AG04450 (cell line): ENCODE measurements around the gene C5orf47. TPM values are rescaled to one million over a fixed set of nuclear protein-coding genes. Genes with fewer than 3 reads are reported as not detected.

Source experiments
- CTCF ChIA-PET: fragments of 300-600, 350-600 bp; formaldehyde crosslinking; extraction: SDS; loops from one replicate; lab custom pipeline; 2022; ENCODE audit warnings: antibody characterized with exemption, inconsistent platforms; lab: Charles Lee
- POLR2A ChIA-PET: fragments of 350-600 bp; formaldehyde crosslinking; extraction: SDS; loops from one replicate; lab custom pipeline; 2021; ENCODE audit warnings: antibody characterized with exemption, inconsistent platforms; lab: Yijun Ruan, JAX
- DNase-seq: peaks from one replicate; pipeline ENCODE4 v3.0.0-alpha.2; 2011; ENCODE audit warnings: low read depth, low spot score
- H3K27ac ChIP-seq: one replicate; pipeline ENCODE4 v1.5.1; 2012; ENCODE audit warnings: low read depth, low read length, control low read depth
- H3K27me3 ChIP-seq: one replicate; pipeline ENCODE4 v1.6.0; 2012; ENCODE audit warnings: low read length; ENCODE audit not compliant: control insufficient read depth, insufficient read depth
- H3K4me3 ChIP-seq: 2 replicates; pipeline ENCODE4 v1.5.1; 2011; ENCODE audit warnings: mild to moderate bottlenecking, low read depth, low read length, control low read depth
- H3K9me3 ChIP-seq: 2 replicates; pipeline ENCODE4 v1.5.1; 2012; ENCODE audit warnings: low read length; ENCODE audit not compliant: control insufficient read depth, insufficient read depth
- CTCF ChIP-seq: IDR thresholded peaks from 2 replicates; pipeline ENCODE4 v1.5.1; 2011; ENCODE audit warnings: low read depth, low read length, control low read depth, inconsistent platforms
- polyA plus RNA-seq: library from polyadenylated mRNA; depleted of rRNA; stranded (reverse); fragments of >200 nt; gene quantifications from 2 replicates; pipeline ENCODE4 v1.2.3, GENCODE V29; 2011

The C5orf47 gene
- polyA plus RNA-seq, 1 experiment, result not detected

DNA sequence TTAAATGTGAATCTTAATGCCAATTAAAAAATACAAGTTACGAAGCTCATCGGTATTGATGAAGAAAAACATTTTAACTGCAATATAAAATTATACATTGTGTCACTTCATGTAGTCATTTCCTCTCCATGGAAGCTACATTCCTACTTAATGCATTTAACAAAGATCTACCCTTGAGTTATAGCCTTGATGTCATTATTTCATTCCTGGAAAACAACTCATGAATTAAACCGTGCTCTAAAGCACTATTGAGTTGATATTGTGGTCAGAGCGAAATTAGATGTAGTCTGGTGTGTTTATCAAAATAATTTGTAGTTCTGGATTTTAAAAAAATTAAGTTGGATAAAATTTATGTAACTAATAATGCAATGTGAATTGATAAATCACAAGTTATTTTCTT, 11.1 kb downstream of the C5orf47 start:
- no peak for DNase-seq
- Histone ChIP-seq H3K9me3 (no peaks in the 10 kb centered on the region), H3K4me3 (no peak overlapping the region), H3K27me3 (no peaks in the 10 kb centered on the region), H3K27ac (no peak overlapping the region)
- POLR2A ChIA-PET, result no interaction called here
- no peak for TF ChIP-seq CTCF
- CTCF ChIA-PET, result interaction anchor here (1.3 kb wide), 1 partner anchor 319 kb away, joined by 4 read pairs; no protein-coding TSS in a partner anchor

GRCh38 chr5:174003795-174004194, 14.8 kb downstream of the C5orf47 start:
- POLR2A ChIA-PET, result no interaction called here
- CTCF ChIA-PET, result interaction anchor here (1.1 kb wide), 1 partner anchor 313 kb away, joined by 4 read pairs; no protein-coding TSS in a partner anchor

DNA sequence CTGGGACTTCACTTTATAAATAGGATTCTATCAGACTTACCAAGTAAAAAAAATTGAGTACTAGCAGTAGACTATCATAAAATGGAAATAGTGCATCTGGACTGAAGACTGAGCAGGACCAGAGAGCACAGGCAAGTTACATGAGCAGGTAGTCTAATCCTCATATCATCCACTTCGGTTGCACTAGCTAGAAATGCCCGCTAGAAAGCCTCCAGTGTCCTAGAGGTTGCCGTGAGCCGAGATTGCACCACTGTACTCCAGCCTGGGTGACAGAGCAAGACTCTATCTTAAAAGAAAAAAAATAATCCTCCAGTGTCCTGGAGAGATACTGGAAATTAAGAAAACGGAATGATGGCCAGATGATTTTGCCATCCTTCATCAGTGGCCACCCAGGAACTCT, 20.0 kb downstream of the C5orf47 start:
- no peak for DNase-seq
- Histone ChIP-seq H3K4me3 (no peak overlapping the region), H3K27ac (no peak overlapping the region), H3K27me3 (no peaks in the 10 kb centered on the region), H3K9me3 (no peaks in the 10 kb centered on the region)
- CTCF ChIA-PET, result no interaction called here
- POLR2A ChIA-PET, result no interaction called here
- no peak for TF ChIP-seq CTCF

More at GRCh38 chr5:174003795-174004194, 14.8 kb downstream of the C5orf47 start:
- H3K27me3 ChIP-seq, result no peaks in the 10 kb centered on the region
- no peak for TF ChIP-seq CTCF
- no peaks in the 10 kb centered on the region for H3K9me3 ChIP-seq
- no peak overlapping the region for H3K27ac ChIP-seq
- no peak overlapping the region for H3K4me3 ChIP-seq
- no peak for DNase-seq

DNA sequence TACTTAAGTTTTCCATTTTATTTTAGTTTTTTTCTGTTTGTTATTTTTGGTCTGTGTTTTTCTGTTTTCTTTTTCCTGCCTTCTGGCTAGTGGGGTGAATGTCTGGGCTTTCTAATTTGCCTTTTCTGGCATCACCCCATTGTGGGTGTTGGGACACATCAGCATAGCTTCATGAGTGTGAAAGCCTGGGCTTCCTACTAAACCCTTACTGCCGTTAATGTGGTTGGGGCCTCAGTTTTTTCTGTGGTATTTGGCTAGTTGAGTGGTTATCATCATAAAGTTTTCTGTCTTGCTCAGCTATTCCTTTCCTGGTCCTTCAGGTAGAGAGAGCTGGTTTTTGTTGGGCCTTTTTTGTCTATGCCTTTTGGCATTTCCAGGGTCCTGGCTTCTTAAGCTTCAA, 21.4 kb downstream of the C5orf47 start:
- CTCF ChIA-PET, result no interaction called here

DNA sequence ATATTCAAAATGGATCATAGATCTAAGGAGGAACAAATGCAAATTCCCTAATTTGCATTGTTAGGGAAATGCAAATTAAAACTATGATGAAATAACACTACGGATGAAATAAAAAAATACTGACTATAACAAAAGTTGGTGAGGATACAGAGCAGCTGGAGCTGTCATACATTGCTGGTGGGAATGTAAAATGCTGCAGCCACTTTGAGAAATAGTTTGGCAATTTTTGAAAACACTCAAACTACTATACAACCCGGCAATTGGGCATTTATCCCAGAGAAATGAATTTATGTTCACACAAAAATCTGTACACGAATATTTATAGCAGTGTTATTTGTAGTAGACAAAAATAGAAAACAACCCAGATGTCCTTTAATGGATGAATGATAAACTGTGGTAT, 22.5 kb downstream of the C5orf47 start:
- ChIA-PET CTCF (no interaction called here), POLR2A (no interaction called here)
- H3K9me3 ChIP-seq, result no peaks in the 10 kb centered on the region
- DNase-seq, result no peak
- no peak overlapping the region for H3K4me3 ChIP-seq
- H3K27me3 ChIP-seq, result no peaks in the 10 kb centered on the region
- no peak for TF ChIP-seq CTCF
- no peak overlapping the region for H3K27ac ChIP-seq

More for the DNA sequence above, 21.4 kb downstream of the C5orf47 start:
- Histone ChIP-seq H3K27me3 (no peaks in the 10 kb centered on the region), H3K4me3 (no peak overlapping the region), H3K9me3 (no peaks in the 10 kb centered on the region), H3K27ac (no peak overlapping the region)
- no peak for TF ChIP-seq CTCF
- POLR2A ChIA-PET, result no interaction called here
- no peak for DNase-seq
